GM12875 (cell line): ENCODE measurements around the gene ERCC6L2.

ENCODE experiments used
- H3K4me3 ChIP-seq: one replicate; pipeline ENCODE4 v1.5.1; 2011; ENCODE audit warnings: low read depth, low read length, control low read depth
- TF ChIP-seq, protein P1 (sequence below): IDR thresholded peaks from 2 replicates; pipeline ENCODE4 v1.5.1; 2011; ENCODE audit warnings: low read depth, mild to moderate bottlenecking, control low read depth, inconsistent platforms, low read length, moderate library complexity, borderline replicate concordance; ENCODE audit not compliant: insufficient read depth

ERCC6L2 gene

DNA sequence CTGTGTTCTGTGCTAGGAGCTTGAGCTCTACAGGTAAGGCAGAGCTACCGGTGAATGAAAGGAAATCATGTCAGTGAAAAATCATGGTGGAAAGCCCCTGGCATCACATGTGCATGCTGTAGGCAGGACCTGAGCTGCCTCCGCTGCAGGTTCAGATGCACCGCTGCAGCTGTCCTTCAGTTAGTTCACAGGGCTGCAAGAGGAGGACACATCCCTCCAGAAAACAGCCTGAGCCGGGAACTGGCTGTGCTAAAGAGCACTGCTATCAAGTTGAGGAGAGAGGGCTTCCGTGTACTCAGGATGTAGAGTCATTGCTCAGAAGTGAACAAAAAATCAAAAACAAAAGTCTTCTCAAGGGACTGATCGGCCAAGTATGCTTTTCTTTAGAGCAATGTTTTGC is 138.6 kb downstream of the ERCC6L2 start:
- TF ChIP-seq, protein P1, sequence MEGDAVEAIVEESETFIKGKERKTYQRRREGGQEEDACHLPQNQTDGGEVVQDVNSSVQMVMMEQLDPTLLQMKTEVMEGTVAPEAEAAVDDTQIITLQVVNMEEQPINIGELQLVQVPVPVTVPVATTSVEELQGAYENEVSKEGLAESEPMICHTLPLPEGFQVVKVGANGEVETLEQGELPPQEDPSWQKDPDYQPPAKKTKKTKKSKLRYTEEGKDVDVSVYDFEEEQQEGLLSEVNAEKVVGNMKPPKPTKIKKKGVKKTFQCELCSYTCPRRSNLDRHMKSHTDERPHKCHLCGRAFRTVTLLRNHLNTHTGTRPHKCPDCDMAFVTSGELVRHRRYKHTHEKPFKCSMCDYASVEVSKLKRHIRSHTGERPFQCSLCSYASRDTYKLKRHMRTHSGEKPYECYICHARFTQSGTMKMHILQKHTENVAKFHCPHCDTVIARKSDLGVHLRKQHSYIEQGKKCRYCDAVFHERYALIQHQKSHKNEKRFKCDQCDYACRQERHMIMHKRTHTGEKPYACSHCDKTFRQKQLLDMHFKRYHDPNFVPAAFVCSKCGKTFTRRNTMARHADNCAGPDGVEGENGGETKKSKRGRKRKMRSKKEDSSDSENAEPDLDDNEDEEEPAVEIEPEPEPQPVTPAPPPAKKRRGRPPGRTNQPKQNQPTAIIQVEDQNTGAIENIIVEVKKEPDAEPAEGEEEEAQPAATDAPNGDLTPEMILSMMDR: no peak
- no peak overlapping the region for H3K4me3 ChIP-seq

DNA sequence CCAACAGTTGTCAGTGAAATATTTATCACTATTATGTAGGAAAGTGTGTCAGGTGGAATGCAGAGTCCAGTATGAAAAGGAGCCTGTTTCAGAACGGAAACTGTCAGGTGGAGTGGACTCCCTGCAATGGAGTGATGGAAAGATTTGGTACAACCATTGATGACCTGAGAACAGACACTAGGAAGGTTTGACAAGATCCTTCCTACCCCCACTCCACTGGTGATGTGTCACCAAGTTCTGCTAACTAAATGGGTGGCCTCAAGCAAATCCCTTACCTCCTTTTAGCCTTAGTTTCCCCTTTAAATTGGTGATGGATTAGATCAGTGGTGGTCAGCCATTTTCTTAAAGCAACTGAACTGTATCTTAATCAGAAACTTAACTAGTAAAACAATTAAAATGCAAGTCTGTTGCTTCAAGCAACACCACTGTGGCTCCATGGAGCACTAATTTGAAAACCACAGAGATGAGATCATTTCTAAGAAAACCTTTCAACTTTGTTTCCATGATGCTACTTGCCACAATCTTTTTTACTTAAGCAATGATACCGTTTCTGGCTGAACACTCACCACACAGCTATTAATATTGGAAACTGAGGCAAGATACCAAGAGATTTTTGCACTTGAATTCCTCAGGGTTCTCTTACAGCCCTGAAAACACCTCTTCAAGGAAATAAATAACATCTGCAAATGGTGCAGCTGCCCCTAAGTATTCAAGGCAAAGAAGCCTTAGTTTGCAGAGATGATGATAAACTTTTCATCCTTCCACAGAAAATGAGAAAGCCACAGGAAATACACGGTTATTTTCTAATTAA is 140.6 kb downstream of the ERCC6L2 start:
- H3K4me3 ChIP-seq: no peak overlapping the region

More for the DNA sequence above, 140.6 kb downstream of the ERCC6L2 start:
- TF ChIP-seq, protein P1: no peak
